T-helper 22 cell (primary cell): ENCODE results near the gene ACVR1B.

Experiments used
- DNase-seq: peaks from one replicate; pipeline ENCODE4 v3.0.0-alpha.2; 2020; ENCODE audit warnings: low read depth

ACVR1B gene

GRCh38 chr12:52004042-52004648, 52.6 kb downstream of the ACVR1B start:
- DNase-seq: no peak

GRCh38 chr12:52005218-52005902, 53.9 kb downstream of the ACVR1B start:
- no peak for DNase-seq

- no peak for DNase-seq
Measured at GRCh38 chr12:52005903-52006703, 54.6 kb downstream of the ACVR1B start.

GRCh38 chr12:52006726-52007157, 55.2 kb downstream of the ACVR1B start, which contains the start of gene TAMALIN:
Gene TAMALIN, plus strand, starts transcription at chr12:52006946. Its CDS starts 74 bp downstream, at chr12:52007020.
- DNase-seq: peak; percentile 82

GRCh38 chr12:52007158-52007921, 55.8 kb downstream of the ACVR1B start:
- DNase-seq: peak; percentile 48

GRCh38 chr12:52007982-52008510, 56.5 kb downstream of the ACVR1B start:
- DNase-seq: no peak

- DNase-seq: no peak
Measured at GRCh38 chr12:52009081-52009751, 57.7 kb downstream of the ACVR1B start.

GRCh38 chr12:52010152-52010622, 58.7 kb downstream of the ACVR1B start:
- no peak for DNase-seq

GRCh38 chr12:52010692-52011601, 59.4 kb downstream of the ACVR1B start:
- DNase-seq: no peak

- no peak for DNase-seq
Measured at GRCh38 chr12:52011602-52012214, 60.2 kb downstream of the ACVR1B start.

GRCh38 chr12:52013626-52014310, 62.3 kb downstream of the ACVR1B start:
- DNase-seq: no peak

- no peak for DNase-seq
Measured at GRCh38 chr12:52014567-52015530, 63.4 kb downstream of the ACVR1B start.

- no peak for DNase-seq
Measured at GRCh38 chr12:52015532-52016041, 64.1 kb downstream of the ACVR1B start.

GRCh38 chr12:52018433-52019112, 67.1 kb downstream of the ACVR1B start:
- no peak for DNase-seq

GRCh38 chr12:52019113-52019770, 67.7 kb downstream of the ACVR1B start:
- no peak for DNase-seq
